Endometrium (tissue), 2 donors: ENCODE data around the gene C1orf115.
"Not testable (repeated sequence)": the region's sequence is repeated elsewhere in the genome, so short reads cannot be mapped to it uniquely, and the experiment has no call there.

Experiments
- FAIRE-seq: peaks from 2 replicates; lab custom pipeline; 2012; peaks lifted over from hg19 to GRCh38; lab: Jason Lieb, UNC
- donor health status: control.
- donor health status: control.

Gene C1orf115

GRCh38 chr1:220726634-220727033, 36.5 kb downstream of the C1orf115 start:
- no peak for FAIRE-seq

DNA sequence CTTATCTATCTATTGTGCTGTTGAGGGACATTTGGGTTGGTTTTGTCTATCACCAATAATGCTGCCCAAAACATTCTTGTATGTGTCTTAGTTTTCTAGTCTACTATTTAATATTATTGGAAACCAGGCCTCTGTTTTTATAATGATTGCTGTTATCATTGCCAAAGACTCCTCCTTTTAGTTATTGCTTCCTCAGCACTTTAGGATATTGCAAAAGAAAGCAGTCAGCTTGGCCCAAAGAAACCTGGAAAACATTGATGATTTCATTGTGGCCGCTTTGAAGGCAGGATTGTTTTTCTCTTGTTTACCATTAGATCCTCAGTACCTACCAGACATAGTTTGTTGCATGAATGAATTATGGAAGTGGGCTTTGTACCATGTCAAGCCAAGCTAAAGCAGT, 37.4 kb downstream of the C1orf115 start:
- FAIRE-seq, result no peak

DNA sequence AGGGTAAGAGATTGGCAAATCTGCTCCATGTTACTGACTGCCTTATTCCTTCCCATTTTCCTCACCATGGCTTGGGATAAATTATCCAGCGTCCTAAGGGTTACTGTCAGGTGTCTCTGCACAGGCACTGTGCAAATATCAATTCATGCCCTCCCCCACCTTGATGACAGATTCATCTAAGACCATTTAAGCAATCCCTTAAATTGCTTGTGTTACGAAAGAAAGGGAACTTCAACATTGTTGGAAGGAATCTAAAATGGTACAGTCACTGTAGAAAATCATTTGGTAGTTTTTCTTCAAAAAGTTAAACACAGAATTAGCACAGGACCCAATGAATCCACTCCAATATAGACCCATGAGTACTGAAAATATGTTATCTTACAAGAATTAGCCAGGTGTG, 40.3 kb downstream of the C1orf115 start:
- FAIRE-seq, result no peak

DNA sequence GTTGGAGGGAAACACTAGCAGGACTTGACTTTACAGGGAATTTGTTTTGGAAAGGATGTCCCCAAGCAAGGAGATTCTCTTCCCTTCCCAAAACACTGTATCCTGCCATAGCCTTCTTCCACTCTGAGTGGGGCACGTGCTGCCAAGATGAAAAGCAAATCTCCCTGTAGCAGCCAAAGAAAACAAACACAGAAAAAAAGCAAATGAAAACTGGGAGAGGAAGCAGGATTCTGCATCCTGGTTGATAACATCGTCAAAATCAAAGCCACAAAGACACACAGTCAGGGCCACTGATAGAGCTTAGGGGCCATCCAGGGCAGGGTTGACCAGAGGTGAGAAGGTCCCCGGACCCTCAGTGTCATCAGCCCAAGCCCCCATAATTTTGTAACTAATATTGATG, 42.0 kb downstream of the C1orf115 start:
- FAIRE-seq, result no peak

- no peak for FAIRE-seq
These were observed 42.5 kb downstream of the C1orf115 start for GRCh38 chr1:220732621-220733020.

DNA sequence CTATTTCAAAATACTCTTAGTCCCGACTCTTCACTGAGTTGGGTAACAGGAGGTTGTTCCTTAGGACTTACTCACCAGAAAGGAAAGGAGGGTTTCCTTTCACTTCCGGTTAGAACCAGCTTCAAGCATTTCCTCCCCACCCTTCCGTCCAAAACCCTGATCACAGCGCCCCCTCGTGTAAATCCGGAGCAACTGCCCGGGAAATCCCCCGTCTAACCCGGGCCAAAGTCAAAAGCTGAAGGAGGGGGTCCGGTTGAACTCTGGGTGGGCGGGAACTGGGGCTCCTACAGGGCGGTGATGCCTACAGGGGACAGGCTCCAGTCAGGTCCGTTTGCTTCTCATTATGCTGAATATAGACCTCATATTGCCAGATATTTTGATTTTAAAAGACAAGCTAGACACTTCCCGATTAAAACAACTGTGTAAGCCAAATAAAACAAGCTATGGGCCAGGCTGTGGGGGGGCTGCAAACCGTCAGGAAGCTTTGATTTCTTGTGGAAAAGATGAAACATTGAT, 43.0 kb downstream of the C1orf115 start:
- no peak for FAIRE-seq

GRCh38 chr1:220734571-220735326, 44.6 kb downstream of the C1orf115 start:
- FAIRE-seq, result no peak

- not testable (repeated sequence) for FAIRE-seq
These were observed 46.1 kb downstream of the C1orf115 start for GRCh38 chr1:220736283-220736682.

DNA sequence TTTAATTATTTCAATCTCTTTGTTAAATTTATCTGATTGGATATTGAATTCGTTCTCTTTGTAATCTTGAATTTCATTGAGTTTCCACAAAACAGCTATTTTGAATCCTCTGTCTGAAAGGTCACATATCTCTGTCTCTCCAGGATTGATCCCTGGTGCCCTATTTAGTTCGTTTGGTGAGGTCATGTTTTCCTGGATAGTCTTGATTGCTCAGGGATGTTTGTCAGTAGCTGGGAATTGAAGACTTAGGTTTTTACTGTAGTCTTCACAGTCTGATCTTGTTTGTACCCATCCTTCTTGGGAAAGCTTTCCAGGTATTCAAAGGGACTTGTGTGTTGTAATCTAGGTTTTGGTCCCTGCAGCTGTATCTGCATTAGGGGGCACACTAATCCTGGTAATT, 51.2 kb downstream of the C1orf115 start:
- no peak for FAIRE-seq

DNA sequence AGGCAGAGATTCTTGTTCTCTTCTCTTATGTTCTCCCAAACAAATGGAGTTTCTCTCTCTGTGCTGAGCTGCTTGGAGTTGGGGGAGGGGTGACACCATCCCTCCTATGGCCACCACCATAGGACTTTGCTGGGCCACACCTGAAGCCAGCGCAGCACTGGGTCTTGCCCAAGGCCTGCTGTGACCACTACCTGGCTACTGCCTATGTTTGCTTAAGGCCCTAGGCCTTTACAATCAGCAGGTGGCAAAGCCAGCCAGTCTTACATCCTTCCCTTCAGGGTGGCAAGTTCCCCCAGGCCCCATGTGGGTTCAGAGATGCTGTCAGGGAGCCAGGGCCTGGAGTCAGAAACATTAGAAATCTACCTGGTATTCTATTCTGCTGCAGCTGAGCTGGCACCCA, 51.7 kb downstream of the C1orf115 start:
- FAIRE-seq, result no peak

GRCh38 chr1:220742520-220742919, 52.4 kb downstream of the C1orf115 start:
- FAIRE-seq, result no peak

DNA sequence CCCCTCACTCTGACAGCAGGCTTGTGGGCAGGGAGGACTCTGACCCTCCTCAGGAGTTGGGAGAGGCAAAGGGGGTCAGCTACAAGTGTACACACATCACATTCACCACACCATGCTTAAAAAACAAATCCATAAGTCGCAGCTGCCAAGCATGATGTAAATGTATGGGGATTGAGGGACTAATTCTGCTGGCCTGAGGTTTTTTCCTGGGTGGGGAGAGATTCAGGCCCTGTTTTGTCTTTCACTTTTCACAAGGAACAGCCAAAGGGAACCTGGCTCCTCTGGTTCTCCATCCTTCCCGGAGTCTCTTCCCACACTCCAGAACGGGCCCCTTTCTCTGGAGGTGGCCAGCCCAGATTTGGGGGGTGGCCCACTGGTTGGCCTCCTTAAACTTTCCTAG, 56.7 kb downstream of the C1orf115 start:
- FAIRE-seq, result no peak

DNA sequence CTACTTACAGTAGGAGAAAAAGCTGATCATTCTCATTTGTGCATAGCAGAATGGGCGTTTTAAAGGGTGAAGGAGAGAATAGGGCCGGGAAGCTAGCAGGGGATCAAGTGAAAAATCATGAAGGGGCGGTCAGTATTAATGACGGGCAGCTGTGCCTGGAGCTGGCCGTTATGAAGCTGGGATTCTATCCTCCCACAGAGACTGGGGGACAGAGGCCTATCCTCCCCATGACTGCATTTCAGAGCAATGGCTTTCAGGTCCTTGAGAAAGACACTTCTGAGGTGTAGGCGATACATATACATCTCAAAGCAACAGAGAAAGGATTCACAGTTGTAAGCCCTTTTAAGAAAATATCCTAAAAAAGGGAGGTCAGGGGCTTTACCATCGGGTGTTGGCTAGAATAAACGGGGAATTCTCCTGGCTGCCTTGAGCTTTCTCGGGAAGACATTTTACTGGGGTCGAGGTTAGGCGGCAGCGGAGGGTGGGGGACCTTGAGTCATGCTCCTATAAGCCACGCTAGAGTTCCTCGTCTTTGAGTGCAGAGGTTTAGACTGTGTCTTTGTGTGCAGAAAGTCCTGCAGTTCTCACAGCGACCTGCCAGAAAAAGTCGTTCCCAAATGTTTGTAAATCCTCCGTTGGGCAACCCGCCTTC, 57.4 kb downstream of the C1orf115 start:
- no peak for FAIRE-seq

DNA sequence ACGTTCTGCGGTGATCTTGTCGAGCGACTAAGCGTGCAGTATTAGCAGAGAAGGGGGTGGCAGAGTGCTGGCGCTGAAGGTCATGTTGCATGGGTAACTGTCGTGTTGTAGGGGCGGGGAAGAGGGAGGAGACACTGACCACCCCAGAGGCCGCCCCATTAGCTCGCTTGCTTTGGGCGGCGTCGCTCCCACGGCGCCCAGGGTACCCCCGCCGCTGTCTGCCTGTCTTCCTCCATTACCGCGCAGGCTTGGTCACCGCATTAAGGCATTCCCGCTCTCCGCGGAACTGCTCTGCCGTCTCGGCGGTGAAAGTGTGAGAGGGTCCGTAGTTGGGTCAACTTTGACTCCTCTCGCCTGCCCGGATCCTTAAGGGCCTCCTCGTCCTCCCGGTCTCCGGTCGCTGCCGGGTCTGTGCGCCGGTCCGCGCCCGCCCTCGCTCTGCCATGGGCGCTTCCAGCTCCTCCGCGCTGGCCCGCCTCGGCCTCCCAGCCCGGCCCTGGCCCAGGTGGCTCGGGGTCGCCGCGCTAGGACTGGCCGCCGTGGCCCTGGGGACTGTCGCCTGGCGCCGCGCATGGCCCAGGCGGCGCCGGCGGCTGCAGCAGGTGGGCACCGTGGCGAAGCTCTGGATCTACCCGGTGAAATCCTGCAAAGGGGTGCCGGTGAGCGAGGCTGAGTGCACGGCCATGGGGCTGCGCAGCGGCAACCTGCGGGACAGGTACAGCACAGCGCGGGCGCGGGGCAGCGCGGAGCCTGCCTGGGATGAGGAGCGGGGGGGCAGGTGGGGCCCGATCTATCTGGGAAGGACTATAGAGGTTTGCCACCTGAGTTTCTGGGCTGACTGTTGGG, 58.1 kb downstream of the C1orf115 start, which contains the start of gene MTARC2:
Gene MTARC2, plus strand, starts transcription at position 234 of the 846 bp plus-strand sequence. Its CDS starts 210 bp downstream, at position 444.
- no peak for FAIRE-seq
